Right atrium auricular region (tissue), 2 donors: ENCODE data around the gene REL. TPM values are rescaled to one million over a fixed set of nuclear protein-coding genes. Genes with fewer than 3 reads are reported as not detected.
"Not testable (repeated sequence)": the region's sequence is repeated elsewhere in the genome, so short reads cannot be mapped to it uniquely, and the experiment has no call there.

Experiments used
- DNase-seq: peaks from one replicate; pipeline ENCODE4 v3.0.0-alpha.2; 2019; ENCODE audit warnings: low spot score
- H3K27ac ChIP-seq, 2 donors: fragments of 200-600 bp; sonication (generic); 1 replicate in 1 of 2; 2 replicates in 1 of 2; pipeline ENCODE4 v1.5.1; 2016 to 2019
- H3K27me3 ChIP-seq, 2 donors: fragments of 200-600 bp; sonication (generic); one replicate each; pipeline versions ENCODE4 v1.5.1 to v1.6.0; 2017 to 2019
- H3K36me3 ChIP-seq: fragments of 200-600 bp; sonication (generic); one replicate; pipeline ENCODE4 v1.5.1; 2016
- H3K4me1 ChIP-seq, 2 donors: fragments of 200-600 bp; sonication (generic); one replicate each; pipeline versions ENCODE4 v1.5.1 to v1.6.0; 2017 to 2019
- H3K4me3 ChIP-seq, 2 donors: fragments of 200-600 bp; sonication (generic); 1 replicate in 1 of 2; 2 replicates in 1 of 2; pipeline ENCODE4 v1.5.1; 2017 to 2019; ENCODE audit warnings: mild to moderate bottlenecking in 1 of 2, moderate library complexity in 1 of 2
- H3K9me3 ChIP-seq, 2 donors: fragments of 200-600 bp; sonication (generic); one replicate each; pipeline ENCODE4 v1.5.1; 2019
- total RNA-seq, 2 donors: library from RNA; depleted of rRNA; stranded (reverse); fragments of >200 nt; gene quantifications; one replicate each; pipeline ENCODE4 v1.1.0, GENCODE V29; 2016
- TF ChIP-seq, protein P1 (sequence below), 2 donors: fragments of 200-600 bp; sonication (generic); IDR thresholded peaks; one replicate each; pipeline ENCODE4 v1.5.1; 2019; ENCODE audit warnings: antibody characterized with exemption in 2 of 2

Gene REL
- total RNA-seq, 2 donors from 2014 or later = 6.0 to 7.3 TPM

DNA sequence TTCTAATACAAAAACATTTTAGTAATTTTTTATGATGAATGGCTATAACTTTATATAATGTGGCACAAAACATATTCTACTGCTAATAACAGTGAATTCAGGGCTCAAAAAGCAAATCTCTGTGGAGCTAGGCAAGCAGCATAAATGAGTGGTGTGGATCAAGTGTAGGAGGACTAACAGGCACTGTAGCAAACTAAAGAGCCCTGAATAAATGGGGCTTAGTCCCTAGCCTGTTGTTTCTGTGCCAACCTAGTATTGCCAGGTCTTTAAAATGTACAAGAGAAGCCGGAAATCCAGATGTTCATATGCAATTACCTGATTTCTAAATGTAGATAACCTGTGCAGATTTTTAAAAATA, 18.5 kb downstream of the REL start:
- peaks cover 54% of the 10 kb centered on the region for H3K36me3 ChIP-seq

DNA sequence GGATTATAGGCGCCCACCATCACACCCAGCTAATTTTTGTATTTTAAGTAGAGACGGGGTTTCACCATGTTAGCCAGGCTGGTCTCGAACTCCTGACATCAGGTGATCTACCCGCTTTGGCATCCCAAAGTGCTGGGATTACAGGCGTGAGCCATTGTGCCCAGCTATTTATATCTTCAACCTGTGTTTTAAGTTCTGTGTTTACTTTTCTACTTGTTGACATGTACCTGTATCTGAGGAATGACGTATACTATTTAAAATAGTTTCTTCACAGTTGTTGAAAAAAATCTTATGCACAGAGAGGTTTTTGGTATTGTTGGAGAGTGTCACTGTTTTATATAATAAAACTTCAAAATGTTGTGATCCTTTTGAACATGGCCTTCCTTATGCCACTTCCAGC, 19.9 kb downstream of the REL start:
- H3K27me3 ChIP-seq, H3K27ac ChIP-seq, H3K4me3 ChIP-seq, H3K4me1 ChIP-seq, DNase-seq, H3K9me3 ChIP-seq: not testable (repeated sequence)
- peaks cover 40% of the 10 kb centered on the region for H3K36me3 ChIP-seq

More for the DNA sequence above, 18.5 kb downstream of the REL start:
- Histone ChIP-seq H3K4me3 (no peak overlapping the region), H3K27me3 (no peaks in the 10 kb centered on the region), H3K27ac (no peak overlapping the region), H3K9me3 (no peaks in the 10 kb centered on the region), H3K4me1 (no peaks in the 10 kb centered on the region)
- TF ChIP-seq, protein P1, sequence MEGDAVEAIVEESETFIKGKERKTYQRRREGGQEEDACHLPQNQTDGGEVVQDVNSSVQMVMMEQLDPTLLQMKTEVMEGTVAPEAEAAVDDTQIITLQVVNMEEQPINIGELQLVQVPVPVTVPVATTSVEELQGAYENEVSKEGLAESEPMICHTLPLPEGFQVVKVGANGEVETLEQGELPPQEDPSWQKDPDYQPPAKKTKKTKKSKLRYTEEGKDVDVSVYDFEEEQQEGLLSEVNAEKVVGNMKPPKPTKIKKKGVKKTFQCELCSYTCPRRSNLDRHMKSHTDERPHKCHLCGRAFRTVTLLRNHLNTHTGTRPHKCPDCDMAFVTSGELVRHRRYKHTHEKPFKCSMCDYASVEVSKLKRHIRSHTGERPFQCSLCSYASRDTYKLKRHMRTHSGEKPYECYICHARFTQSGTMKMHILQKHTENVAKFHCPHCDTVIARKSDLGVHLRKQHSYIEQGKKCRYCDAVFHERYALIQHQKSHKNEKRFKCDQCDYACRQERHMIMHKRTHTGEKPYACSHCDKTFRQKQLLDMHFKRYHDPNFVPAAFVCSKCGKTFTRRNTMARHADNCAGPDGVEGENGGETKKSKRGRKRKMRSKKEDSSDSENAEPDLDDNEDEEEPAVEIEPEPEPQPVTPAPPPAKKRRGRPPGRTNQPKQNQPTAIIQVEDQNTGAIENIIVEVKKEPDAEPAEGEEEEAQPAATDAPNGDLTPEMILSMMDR (IDR thresholded peaks at IDR 0.05) = no peak
- DNase-seq = no peak

DNA sequence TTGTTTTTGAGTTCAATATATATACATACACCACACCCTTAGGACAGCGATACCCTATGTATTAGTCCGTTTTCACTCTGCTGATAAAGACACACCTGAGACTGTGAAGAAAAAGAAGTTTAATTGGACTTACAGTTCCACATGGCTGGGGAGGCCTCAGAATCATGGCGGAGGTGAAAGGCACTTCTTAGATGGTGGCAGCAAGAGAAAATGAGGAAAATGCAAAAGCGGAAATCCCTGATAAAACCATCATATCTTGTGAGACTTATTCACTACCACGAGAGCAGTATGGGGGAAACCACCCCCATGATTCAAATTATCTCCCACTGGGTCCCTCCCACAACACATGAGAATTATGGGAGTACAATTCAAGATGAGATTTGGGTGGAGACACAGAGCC, 24.5 kb downstream of the REL start:
- not testable (repeated sequence) for H3K27ac ChIP-seq, H3K27me3 ChIP-seq, H3K4me3 ChIP-seq, H3K4me1 ChIP-seq, DNase-seq, H3K9me3 ChIP-seq
- peaks cover 15% of the 10 kb centered on the region for H3K36me3 ChIP-seq

DNA sequence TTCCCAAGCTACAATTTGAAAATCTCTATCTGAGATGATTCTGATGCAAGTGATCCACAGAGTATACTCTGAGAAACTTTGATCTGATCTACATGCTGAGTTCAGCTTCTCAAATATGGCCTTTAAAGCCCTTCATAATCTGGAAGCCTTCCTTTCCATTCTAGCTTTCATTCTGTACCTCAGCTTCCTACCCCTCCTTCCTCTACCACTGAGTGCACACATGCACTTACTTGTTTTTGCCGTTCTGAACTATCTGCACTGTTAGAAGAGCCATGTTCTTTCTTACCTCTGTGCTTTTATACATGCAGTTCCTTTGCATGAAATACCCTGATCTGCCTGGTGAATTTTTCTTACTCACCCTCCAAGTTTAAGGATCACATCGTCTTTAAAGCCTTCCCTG, 25.0 kb downstream of the REL start:
- Histone ChIP-seq H3K27ac (no peak overlapping the region), H3K4me1 (no peaks in the 10 kb centered on the region), H3K27me3 (no peaks in the 10 kb centered on the region), H3K4me3 (no peak overlapping the region), H3K36me3 (peaks cover 13% of the 10 kb centered on the region), H3K9me3 (no peaks in the 10 kb centered on the region)
- TF ChIP-seq, protein P1 (IDR thresholded peaks at IDR 0.05) = no peak
- DNase-seq = no peak

DNA sequence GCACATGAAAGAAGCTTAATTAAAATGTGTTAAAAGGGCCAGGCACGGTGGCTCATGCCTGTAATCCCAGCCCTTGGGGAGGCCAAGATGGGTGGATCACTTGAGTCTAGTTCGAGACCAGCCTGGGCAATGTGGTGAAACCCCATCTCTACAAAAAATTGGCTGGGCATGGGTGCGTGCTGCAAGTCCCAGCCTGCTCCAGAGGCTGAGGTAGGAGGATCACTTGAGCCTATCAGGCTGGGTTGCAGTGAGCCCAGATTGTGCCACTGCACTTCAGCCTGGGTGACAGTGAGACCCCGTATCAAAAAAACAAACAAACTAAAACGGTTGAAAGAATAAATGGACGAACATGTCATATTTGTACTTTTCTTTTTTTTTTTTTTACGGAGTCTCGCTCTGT, 26.0 kb downstream of the REL start:
- Histone ChIP-seq H3K4me1 (no peaks in the 10 kb centered on the region), H3K27me3 (no peaks in the 10 kb centered on the region), H3K36me3 (peaks cover 11% of the 10 kb centered on the region), H3K9me3 (no peaks in the 10 kb centered on the region), H3K27ac (no peak overlapping the region), H3K4me3 (no peak overlapping the region)
- no peak for DNase-seq
- TF ChIP-seq, protein P1 (IDR thresholded peaks at IDR 0.05) = no peak

DNA sequence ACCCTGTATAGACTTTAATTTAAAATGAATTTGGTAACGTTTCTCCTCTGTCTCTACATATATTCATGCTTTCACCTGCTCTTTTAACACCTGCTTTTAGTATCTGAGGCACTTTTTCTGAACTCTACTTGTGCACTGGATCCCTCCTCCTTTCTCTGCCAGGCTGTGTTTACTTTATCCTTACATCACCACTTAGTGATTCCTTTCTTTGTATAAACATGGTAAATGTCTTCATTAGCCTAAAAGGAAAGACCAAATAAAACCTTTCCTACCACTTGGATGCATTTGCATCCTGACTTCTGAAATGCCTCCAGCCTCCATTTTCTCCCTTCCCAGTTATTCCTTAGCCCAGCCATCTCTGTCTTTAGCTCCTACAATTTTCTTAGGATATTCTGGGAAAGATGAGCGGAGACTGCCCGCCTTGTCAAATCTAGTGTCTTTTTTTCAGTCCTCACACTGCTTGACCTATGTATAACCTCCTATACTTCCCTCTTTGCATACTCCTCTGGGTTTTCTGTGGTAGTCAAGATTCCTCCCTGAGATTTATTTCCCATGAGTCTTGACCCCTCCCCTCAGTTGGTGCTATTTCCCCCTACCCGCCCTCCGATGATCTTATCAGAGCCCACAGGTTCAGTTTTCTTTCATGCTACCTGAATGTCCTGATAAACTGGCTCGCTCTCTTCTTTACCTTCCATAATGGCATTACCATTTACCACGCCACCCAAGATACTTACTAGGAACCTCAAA, 44.8 kb downstream of the REL start:
- no peaks in the 10 kb centered on the region for H3K4me1 ChIP-seq
- DNase-seq = no peak
- H3K36me3 ChIP-seq = peaks cover 15% of the 10 kb centered on the region
- no peaks in the 10 kb centered on the region for H3K27me3 ChIP-seq
- H3K27ac ChIP-seq = no peak overlapping the region
- no peak overlapping the region for H3K4me3 ChIP-seq
- no peaks in the 10 kb centered on the region for H3K9me3 ChIP-seq
- TF ChIP-seq, protein P1 (IDR thresholded peaks at IDR 0.05) = no peak
